Activated B cell treated with CpG ODN at 0.5 μM for 24 hours (primary cell): Measurements from ENCODE around the gene BAZ2A. TPM values are rescaled to one million over a fixed set of nuclear protein-coding genes. Genes with fewer than 3 reads are reported as not detected.

Experiments used
- ATAC-seq: fragments of 200-7000 bp; cut with Tn5 transposase; one replicate; pipeline ENCODE4 v1.10.0; 2021; ENCODE audit warnings: low read depth, mild to moderate bottlenecking, moderate library complexity
- CTCF ChIA-PET: fragments of 350-600 bp; sonication (Branson Sonifier 250); formaldehyde crosslinking; loops from one replicate; lab custom pipeline; 2021; ENCODE audit warnings: antibody characterized with exemption; lab: Charles Lee
- POLR2A ChIA-PET: fragments of 350-600 bp; sonication (Branson Sonifier 250); formaldehyde crosslinking; loops from one replicate; lab custom pipeline; 2021; ENCODE audit warnings: antibody characterized with exemption; lab: Charles Lee
- DNase-seq: peaks from one replicate; pipeline ENCODE4 v3.0.0; 2022
- H3K27ac Mint-ChIP-seq: one replicate; pipeline ENCODE4 v1.8.0; 2020; ENCODE audit warnings: mixed read lengths
- H3K27me3 Mint-ChIP-seq: one replicate; pipeline ENCODE4 v1.8.0; 2021; ENCODE audit warnings: mixed read lengths
- H3K36me3 Mint-ChIP-seq: one replicate; pipeline ENCODE4 v1.8.0; 2021; ENCODE audit warnings: low read depth, mixed read lengths
- H3K4me1 Mint-ChIP-seq: one replicate; pipeline ENCODE4 v1.8.0; 2021; ENCODE audit warnings: mixed read lengths
- H3K4me3 Mint-ChIP-seq: one replicate; pipeline ENCODE4 v1.8.0; 2020; ENCODE audit warnings: mild to moderate bottlenecking, mixed read lengths
- H3K9me3 Mint-ChIP-seq: one replicate; pipeline ENCODE4 v1.8.0; 2020; ENCODE audit warnings: mixed read lengths
- intact Hi-C: fragments of 100-400 bp; cut with micrococcal nuclease; formaldehyde crosslinking; loops from one replicate; pipeline ENCODE4 v1.15.1; 2024
- total RNA-seq: library from RNA; stranded (reverse); gene quantifications from 2 replicates; pipeline ENCODE4 v1.2.3, GENCODE V29; 2022
- TF ChIP-seq, protein P1 (sequence below): fragments of 200-600 bp; IDR thresholded peaks from one replicate; pipeline ENCODE4 v1.8.0; 2022; ENCODE audit warnings: antibody characterized with exemption, mild to moderate bottlenecking

The BAZ2A gene
- total RNA-seq, 1 donor from 2014 or later, result 192 TPM

DNA sequence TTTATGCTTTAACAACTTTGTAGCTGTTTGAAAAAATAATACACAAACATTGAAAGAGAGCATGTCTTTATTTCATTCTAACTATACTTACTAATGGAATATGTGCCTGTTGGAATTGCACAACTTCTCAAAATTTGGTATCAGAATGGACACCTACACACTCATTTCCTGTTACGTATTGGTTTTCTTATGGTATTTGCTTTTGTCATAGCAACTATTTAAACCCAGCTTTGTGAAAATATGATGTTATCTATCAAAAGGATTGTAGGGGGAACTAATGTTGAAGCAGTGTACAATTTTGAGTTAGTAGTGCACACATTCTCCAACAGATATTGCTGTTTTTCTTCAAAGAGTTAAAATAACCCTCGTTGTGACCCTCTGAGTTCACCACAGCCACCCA, 55.9 kb downstream of the BAZ2A start:
- DNase-seq, result no peak
- no peaks in the 10 kb centered on the region for H3K9me3 Mint-ChIP-seq
- peaks cover 3% of the 10 kb centered on the region for H3K4me1 Mint-ChIP-seq
- CTCF ChIA-PET, result interaction anchor here (0.6 to 1.8 kb wide), 3 partner anchors 16 to 339 kb away, joined by 4 to 6 read pairs (median 5); no protein-coding TSS in a partner anchor
- no peak for ATAC-seq
- H3K36me3 Mint-ChIP-seq, result no peaks in the 10 kb centered on the region
- no peak overlapping the region for H3K4me3 Mint-ChIP-seq
- POLR2A ChIA-PET, result interaction anchor here (0.7 kb wide), 1 partner anchor 409 kb away, joined by 6 read pairs; no protein-coding TSS in a partner anchor
- H3K27me3 Mint-ChIP-seq, result no peaks in the 10 kb centered on the region
- H3K27ac Mint-ChIP-seq, result no peak overlapping the region
- TF ChIP-seq, protein P1, sequence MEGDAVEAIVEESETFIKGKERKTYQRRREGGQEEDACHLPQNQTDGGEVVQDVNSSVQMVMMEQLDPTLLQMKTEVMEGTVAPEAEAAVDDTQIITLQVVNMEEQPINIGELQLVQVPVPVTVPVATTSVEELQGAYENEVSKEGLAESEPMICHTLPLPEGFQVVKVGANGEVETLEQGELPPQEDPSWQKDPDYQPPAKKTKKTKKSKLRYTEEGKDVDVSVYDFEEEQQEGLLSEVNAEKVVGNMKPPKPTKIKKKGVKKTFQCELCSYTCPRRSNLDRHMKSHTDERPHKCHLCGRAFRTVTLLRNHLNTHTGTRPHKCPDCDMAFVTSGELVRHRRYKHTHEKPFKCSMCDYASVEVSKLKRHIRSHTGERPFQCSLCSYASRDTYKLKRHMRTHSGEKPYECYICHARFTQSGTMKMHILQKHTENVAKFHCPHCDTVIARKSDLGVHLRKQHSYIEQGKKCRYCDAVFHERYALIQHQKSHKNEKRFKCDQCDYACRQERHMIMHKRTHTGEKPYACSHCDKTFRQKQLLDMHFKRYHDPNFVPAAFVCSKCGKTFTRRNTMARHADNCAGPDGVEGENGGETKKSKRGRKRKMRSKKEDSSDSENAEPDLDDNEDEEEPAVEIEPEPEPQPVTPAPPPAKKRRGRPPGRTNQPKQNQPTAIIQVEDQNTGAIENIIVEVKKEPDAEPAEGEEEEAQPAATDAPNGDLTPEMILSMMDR, result no peak
- intact Hi-C loops, result no loop called here

DNA sequence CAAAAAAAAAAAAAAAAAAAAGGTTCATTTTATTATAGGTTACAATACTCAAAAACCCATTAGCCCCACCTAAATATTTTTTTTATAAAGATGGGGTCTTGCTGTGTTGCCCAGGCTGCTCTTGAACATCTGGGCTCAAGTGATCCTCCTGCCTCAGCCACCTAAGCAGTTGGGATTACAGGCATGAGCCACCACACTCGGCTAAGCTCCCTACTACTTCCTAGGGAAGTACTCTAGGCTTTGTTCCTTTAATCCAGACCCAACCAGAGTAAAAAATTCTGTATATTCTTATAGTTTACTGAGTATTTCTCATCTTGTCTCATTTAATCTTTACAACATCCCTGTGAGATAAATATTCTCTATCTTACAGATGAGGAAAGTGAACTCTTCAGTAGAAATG, 57.8 kb downstream of the BAZ2A start:
- POLR2A ChIA-PET, result interaction anchor here (0.6 to 0.7 kb wide), 2 partner anchors 136 to 411 kb away, joined by 6 read pairs; no protein-coding TSS in a partner anchor

DNA sequence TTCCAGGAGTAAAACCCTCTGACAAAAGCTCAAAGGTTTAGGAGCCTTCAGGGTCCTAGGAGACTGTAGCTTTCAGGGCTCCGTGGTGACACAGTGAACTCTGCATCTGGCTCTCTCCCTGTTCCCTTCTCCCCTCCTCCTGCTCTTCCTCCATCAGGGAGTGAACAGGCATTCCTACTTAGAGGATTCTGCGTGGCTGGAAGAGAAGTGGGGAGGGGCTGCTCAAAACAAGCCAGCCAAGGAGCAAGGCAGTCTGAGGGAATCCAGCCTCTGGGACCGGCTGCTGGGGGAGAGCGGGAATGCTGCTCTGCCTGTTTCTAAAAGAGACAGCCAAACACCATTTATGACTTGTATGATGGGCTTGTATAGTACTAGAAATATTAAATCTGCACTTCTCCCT, 59.0 kb downstream of the BAZ2A start:
- CTCF ChIA-PET, result interaction anchor here (1.2 kb wide), 1 partner anchor 57 kb away, joined by 5 read pairs; no protein-coding TSS in a partner anchor
- TF ChIP-seq, protein P1, result no peak
- no peak for DNase-seq
- Mint-ChIP-seq H3K9me3 (no peaks in the 10 kb centered on the region), H3K27me3 (no peaks in the 10 kb centered on the region), H3K36me3 (no peaks in the 10 kb centered on the region), H3K27ac (no peak overlapping the region), H3K4me3 (no peak overlapping the region), H3K4me1 (peaks cover 3% of the 10 kb centered on the region)
- intact Hi-C loops, result no loop called here
- POLR2A ChIA-PET, result interaction anchor here (0.8 kb wide), 1 partner anchor 349 kb away, joined by 3 read pairs; the partner anchor contains the start of gene RNF41
- ATAC-seq, result no peak

More for the DNA sequence above, 57.8 kb downstream of the BAZ2A start:
- CTCF ChIA-PET, result interaction anchor here (1.2 to 1.4 kb wide), 2 partner anchors 9 to 55 kb away, joined by 3 to 5 read pairs; no protein-coding TSS in a partner anchor
- Mint-ChIP-seq H3K27me3 (no peaks in the 10 kb centered on the region), H3K4me1 (peaks cover 3% of the 10 kb centered on the region), H3K27ac (no peak overlapping the region), H3K9me3 (no peaks in the 10 kb centered on the region), H3K36me3 (no peaks in the 10 kb centered on the region), H3K4me3 (no peak overlapping the region)
- DNase-seq (no peak), ATAC-seq (no peak)
- intact Hi-C loops, result no loop called here
- TF ChIP-seq, protein P1, result no peak

DNA sequence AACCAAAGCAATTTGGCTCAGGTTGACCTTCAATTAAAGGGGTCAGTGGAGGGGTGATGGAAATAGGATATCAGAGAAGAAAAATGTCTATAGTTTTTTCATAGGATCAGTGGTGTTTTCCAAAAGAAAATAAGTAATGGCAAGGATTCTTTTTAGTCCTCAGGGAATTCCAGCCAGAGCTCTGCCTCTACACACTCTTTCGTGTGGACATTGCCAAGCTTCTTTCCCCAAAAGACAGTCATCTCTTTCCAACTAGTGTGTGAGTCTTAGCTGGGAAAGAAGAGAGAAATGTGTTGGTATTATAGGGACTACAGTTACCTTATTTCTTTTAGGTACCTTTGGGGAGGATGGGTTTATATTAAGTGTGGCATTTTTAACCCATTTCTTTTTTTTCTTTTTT, 62.0 kb downstream of the BAZ2A start:
- DNase-seq (no peak), ATAC-seq (no peak)
- no peaks in the 10 kb centered on the region for H3K27me3 Mint-ChIP-seq
- CTCF ChIA-PET, result no interaction called here
- TF ChIP-seq, protein P1, result no peak
- peaks cover 9% of the 10 kb centered on the region for H3K4me1 Mint-ChIP-seq
- POLR2A ChIA-PET, result interaction anchor here (0.5 kb wide), 1 partner anchor 429 kb away, joined by 3 read pairs; no protein-coding TSS in a partner anchor
- H3K27ac Mint-ChIP-seq, result no peak overlapping the region
- no peak overlapping the region for H3K4me3 Mint-ChIP-seq
- intact Hi-C loops, result no loop called here
- H3K9me3 Mint-ChIP-seq, result no peaks in the 10 kb centered on the region
- no peaks in the 10 kb centered on the region for H3K36me3 Mint-ChIP-seq

DNA sequence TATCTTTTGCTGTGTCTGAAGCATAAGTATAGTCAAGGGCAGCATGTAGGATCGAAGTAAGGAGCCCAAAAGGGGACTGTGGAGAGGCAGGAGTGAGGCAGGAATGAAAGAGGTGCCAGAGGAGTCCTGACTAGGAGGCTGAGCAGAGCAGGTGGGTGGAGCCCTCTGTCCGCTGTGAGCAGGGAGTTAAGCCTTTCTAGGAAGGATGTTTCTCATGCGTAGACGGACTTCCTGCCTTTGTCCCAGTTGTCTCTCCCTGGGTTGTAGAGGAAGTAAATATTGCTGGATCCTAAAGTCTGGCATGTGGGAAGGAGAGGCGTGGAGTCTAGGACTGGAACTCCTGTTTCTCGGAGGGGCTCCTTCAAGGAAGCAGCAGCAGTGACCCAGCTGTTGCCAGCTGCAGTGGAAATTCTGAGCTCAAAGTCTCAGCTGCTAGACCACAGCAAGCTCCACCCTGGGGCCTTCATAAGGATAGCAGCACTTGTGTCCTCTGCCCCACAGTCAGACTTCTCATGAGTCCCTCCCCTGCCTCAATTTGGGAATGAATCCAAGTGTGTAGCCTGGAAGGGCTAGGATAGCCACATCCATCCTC, 64.5 kb downstream of the BAZ2A start:
- POLR2A ChIA-PET, result no interaction called here
- TF ChIP-seq, protein P1, result no peak
- no peaks in the 10 kb centered on the region for H3K27me3 Mint-ChIP-seq
- intact Hi-C loops, result no loop called here
- no peaks in the 10 kb centered on the region for H3K9me3 Mint-ChIP-seq
- H3K36me3 Mint-ChIP-seq, result no peaks in the 10 kb centered on the region
- CTCF ChIA-PET, result interaction anchor here (1.0 kb wide), 1 partner anchor 51 kb away, joined by 3 read pairs; no protein-coding TSS in a partner anchor
- peak; percentile 54 for ATAC-seq
- H3K27ac Mint-ChIP-seq, result no peak overlapping the region
- no peak for DNase-seq
- H3K4me3 Mint-ChIP-seq, result peak overlapping the region; percentile 12
- peaks cover 9% of the 10 kb centered on the region for H3K4me1 Mint-ChIP-seq
